ENCODE data around the gene SDCBP2. TPM values are rescaled to one million over a fixed set of nuclear protein-coding genes. Genes with fewer than 3 reads are reported as not detected.

SDCBP2 gene
- total RNA-seq, 1 experiment from 2014 or later: 1.1 TPM

Other genes with a start within 250 kb of the SDCBP2 start
- gene PSMF1, start 210.5 kb downstream of the SDCBP2 start, total RNA-seq (2014; rRNA removed; shearing (Covaris generic)): 33.7 and 36.8 TPM in 2 replicates
- gene TMEM74B, start 144.2 kb downstream of the SDCBP2 start, total RNA-seq (2014; rRNA removed; shearing (Covaris generic)): 4.1 and 5.9 TPM in 2 replicates
- 0.26 TPM in 1 of 2 replicates, not detected in the other for gene C20orf202, start 125.7 kb downstream of the SDCBP2 start, total RNA-seq (2014; rRNA removed; shearing (Covaris generic))
- gene RAD21L1, start 103.1 kb downstream of the SDCBP2 start, total RNA-seq (2014; rRNA removed; shearing (Covaris generic)): not detected in 2 replicates
- gene SNPH, start 62.8 kb downstream of the SDCBP2 start, total RNA-seq (2014; rRNA removed; shearing (Covaris generic)): 2.6 and 4.0 TPM in 2 replicates
- 132 and 136 TPM in 2 replicates for gene FKBP1A, start 63.9 kb upstream of the SDCBP2 start, total RNA-seq (2014; rRNA removed; shearing (Covaris generic))
- gene NSFL1C, start 137.7 kb upstream of the SDCBP2 start, total RNA-seq (2014; rRNA removed; shearing (Covaris generic)): 18.9 and 24.2 TPM in 2 replicates
- gene SIRPB2, start 162.3 kb upstream of the SDCBP2 start, total RNA-seq (2014; rRNA removed; shearing (Covaris generic)): not detected in 2 replicates
- gene SIRPD, start 228.6 kb upstream of the SDCBP2 start, total RNA-seq (2014; rRNA removed; shearing (Covaris generic)): not detected in 2 replicates

Measured in H7 (cell line).